Ovary (tissue), 9 donors: ENCODE data around the gene ZMIZ1. TPM values are rescaled to one million over a fixed set of nuclear protein-coding genes. Genes with fewer than 3 reads are reported as not detected.

Experiments
- DNase-seq, 5 donors: peaks; one replicate each; pipeline ENCODE4 v3.0.0-alpha.2; 2019 to 2020
- H3K27ac ChIP-seq, 2 donors: fragments of 200-600 bp; one replicate each; pipeline versions ENCODE4 v1.5.1 to v1.8.0; 2019 to 2022
- H3K27me3 ChIP-seq: fragments of 200-600 bp; one replicate; pipeline ENCODE4 v1.8.0; 2022
- H3K36me3 ChIP-seq: fragments of 200-600 bp; sonication (generic); one replicate; pipeline ENCODE4 v1.5.1; 2019
- H3K4me1 ChIP-seq: one replicate; pipeline ENCODE4 v1.8.1; 2013; ENCODE audit warnings: mild to moderate bottlenecking, moderate library complexity; ENCODE audit not compliant: insufficient read depth
- H3K4me3 ChIP-seq: fragments of 200-600 bp; sonication (generic); one replicate; pipeline ENCODE4 v1.5.1; 2017
- H3K9me3 ChIP-seq, 2 donors: fragments of 200-600 bp in 1 of 2; sonication (generic) in 1 of 2; one replicate each; pipeline versions ENCODE4 v1.5.1 to v1.8.1; 2013 to 2019; ENCODE audit warnings: mild to moderate bottlenecking in 1 of 2, moderate library complexity in 1 of 2
- EP300 ChIP-seq: sonication (generic); formaldehyde crosslinking; IDR thresholded peaks from one replicate; pipeline ENCODE4 v1.6.1; 2017; ENCODE audit warnings: antibody characterized with exemption
- POLR2A ChIP-seq: fragments of 450-650 bp; IDR thresholded peaks from one replicate; pipeline ENCODE4 v1.6.1; 2017; ENCODE audit warnings: antibody characterized with exemption, mild to moderate bottlenecking, moderate library complexity
- WGBS, 3 donors: extraction: QIAGEN DNeasy Blood & Tissue Kit in 1 of 3; methylation state at CpG; one replicate each; pipeline versions ENCODE4 v1.1.5 to v1.1.7; 2013 to 2017; 5-methylcytosine and 5-hydroxymethylcytosine counted together
- intact Hi-C, 4 donors: fragments of 100-400 bp; cut with DNase I; formaldehyde crosslinking; loops; one replicate each; pipeline versions ENCODE4 v1.11.0 to v1.15.1; 2022 to 2023
- polyA plus RNA-seq, 2 donors: library from polyadenylated mRNA; stranded (reverse); fragments of 200-250 nt in 1 of 2; fragments of 350-450 nt in 1 of 2; fragmentation: Illumina TruSeq in 1 of 2; extraction: RNeasy Lipid Tissue Mini Kit (QIAGEN cat#74804) in 1 of 2; gene quantifications; one replicate each; pipeline ENCODE4 v1.2.3, GENCODE V29; 2013 to 2014
- total RNA-seq, 7 donors: library from RNA; depleted of rRNA in 2 of 7; stranded (reverse); fragments of >200 nt in 2 of 7; fragmentation: NEBNext Ultra II Directional in 3 of 7; extraction: Animal tissue kit (Norgen Biotek cat#: 25700) in 3 of 7; gene quantifications; one replicate each; pipeline versions ENCODE4 v1.1.0 to v1.2.4, GENCODE V29; 2016 to 2023
- TF ChIP-seq, protein P1 (sequence below), 3 donors: fragments of 450-650 bp in 2 of 3; fragments of 200-600 bp in 1 of 3; IDR thresholded peaks; one replicate each; pipeline versions ENCODE4 v1.5.1 to v1.8.0; 2016 to 2022; ENCODE audit warnings: antibody characterized with exemption in 3 of 3, mild to moderate bottlenecking in 1 of 3
- donor health status: DM: no; HTN: no; CAD: no; lungs with moderate emphysema.
- donor health status: DM: no; HTN: no; CAD: no.
- donor health status: Bipolar disorder and iron deficiency.
- donor health status: DM: yes; HTN: yes; CAD: no.
- donor health status: DM: no; HTN: no; CAD: no.
- donor health status: DM: yes; HTN: yes; CAD: no.

ZMIZ1 gene
- total and polyA plus RNA-seq, 9 donors, result 30.3 to 117 (median 69.1) TPM

DNA sequence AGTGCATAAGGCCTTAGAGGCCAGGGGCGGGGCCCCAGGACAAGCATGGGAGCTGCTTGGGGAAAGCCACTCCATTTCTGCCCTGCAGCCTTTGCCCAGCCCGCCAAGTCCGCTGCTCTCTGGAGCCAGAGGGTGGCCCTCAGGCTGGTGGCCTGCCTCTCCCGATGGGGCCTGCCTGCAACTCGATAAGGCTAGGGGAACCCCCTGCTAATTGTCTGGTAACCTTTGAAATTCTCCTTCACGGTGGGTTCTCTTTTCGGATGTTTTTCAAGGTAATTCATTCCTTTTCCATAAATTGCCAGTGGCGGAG lies 94.9 kb downstream of the ZMIZ1 start:
- intact Hi-C loops, result no loop called here
- peak overlapping the region in 1 of 2 donors; percentile 71 for H3K27ac ChIP-seq
- H3K27me3 ChIP-seq, result no peaks in the 10 kb centered on the region
- WGBS, 3 donors, result 75 to 80% (median 79%) methylated on average over 8 of the region's 8 CpGs
- no peak for TF ChIP-seq EP300
- TF ChIP-seq, protein P1, sequence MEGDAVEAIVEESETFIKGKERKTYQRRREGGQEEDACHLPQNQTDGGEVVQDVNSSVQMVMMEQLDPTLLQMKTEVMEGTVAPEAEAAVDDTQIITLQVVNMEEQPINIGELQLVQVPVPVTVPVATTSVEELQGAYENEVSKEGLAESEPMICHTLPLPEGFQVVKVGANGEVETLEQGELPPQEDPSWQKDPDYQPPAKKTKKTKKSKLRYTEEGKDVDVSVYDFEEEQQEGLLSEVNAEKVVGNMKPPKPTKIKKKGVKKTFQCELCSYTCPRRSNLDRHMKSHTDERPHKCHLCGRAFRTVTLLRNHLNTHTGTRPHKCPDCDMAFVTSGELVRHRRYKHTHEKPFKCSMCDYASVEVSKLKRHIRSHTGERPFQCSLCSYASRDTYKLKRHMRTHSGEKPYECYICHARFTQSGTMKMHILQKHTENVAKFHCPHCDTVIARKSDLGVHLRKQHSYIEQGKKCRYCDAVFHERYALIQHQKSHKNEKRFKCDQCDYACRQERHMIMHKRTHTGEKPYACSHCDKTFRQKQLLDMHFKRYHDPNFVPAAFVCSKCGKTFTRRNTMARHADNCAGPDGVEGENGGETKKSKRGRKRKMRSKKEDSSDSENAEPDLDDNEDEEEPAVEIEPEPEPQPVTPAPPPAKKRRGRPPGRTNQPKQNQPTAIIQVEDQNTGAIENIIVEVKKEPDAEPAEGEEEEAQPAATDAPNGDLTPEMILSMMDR (IDR thresholded peaks at IDR 0.05), result no peak
- no peak for TF ChIP-seq POLR2A
- H3K4me3 ChIP-seq, result no peak overlapping the region
- H3K36me3 ChIP-seq, result no peaks in the 10 kb centered on the region
- H3K4me1 ChIP-seq, result peaks cover 48% of the 10 kb centered on the region
- H3K9me3 ChIP-seq, result no peaks in the 10 kb centered on the region
- DNase-seq, result no peak

DNA sequence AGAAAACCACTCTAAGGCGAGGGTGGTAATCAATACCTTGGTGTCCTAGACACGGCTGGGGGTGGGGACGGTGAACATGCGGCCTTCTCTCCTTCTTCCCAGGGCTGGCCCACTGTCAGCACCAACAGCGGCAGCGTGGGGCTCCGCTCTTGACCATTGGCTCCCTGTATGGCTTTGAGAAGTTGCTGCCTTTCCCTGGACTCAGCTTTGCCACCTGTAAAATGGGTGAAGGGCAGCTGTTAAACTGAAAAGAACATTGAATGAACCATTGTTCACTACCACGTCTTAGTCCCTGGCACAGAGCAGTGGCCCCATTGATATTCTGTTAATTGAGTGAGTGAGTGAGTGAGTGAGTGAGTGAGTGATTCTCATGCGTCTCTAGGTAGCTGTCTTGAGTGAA lies 95.3 kb downstream of the ZMIZ1 start:
- H3K9me3 ChIP-seq, result no peaks in the 10 kb centered on the region
- H3K4me1 ChIP-seq, result peaks cover 43% of the 10 kb centered on the region
- no peak overlapping the region for H3K4me3 ChIP-seq
- no peak for DNase-seq
- H3K27ac ChIP-seq, result peak overlapping the region in 1 of 2 donors; percentile 71
- 90 to 94% (median 90%) methylated on average over 9 of the region's 9 CpGs for WGBS, 3 donors
- H3K36me3 ChIP-seq, result no peaks in the 10 kb centered on the region
- intact Hi-C loops, result no loop called here
- no peaks in the 10 kb centered on the region for H3K27me3 ChIP-seq
- TF ChIP-seq EP300, result no peak
- no peak for TF ChIP-seq POLR2A
- TF ChIP-seq, protein P1 (IDR thresholded peaks at IDR 0.05), result no peak

DNA sequence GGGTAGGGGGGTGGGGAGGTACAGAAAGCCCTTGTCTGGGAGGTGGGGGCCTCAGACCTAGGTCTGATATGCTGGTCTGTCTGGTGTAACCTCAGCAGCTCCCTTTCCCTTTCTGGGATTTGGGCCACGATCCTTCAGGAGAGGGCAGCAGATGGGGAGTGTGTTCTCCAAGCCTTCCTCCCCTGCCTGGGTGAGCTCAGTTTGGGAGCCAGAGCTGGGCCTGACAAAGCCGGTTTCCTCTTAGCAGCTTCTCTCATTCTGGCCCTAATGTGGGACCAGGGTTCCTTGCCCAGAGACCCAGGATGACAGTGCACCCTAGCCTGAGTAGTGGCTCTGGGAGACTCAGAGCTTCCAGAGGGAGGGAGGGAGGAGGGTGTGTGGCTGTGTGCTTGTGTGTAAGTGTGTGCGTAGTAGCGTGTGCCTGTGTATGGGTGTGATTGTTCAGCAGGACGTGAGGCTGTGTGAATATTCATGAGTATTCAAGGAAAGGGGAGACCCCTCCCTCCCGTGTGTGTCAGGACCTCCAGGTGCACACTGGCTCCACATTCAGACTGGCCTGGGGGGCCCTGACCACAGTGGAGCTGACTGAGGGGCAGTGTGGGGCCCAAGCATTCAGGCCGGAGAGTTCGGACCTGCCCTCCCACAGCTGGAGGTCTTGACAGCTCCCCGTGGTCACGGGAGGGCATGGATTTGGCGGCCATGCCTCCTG lies 96.5 kb downstream of the ZMIZ1 start:
- intact Hi-C loops, result no loop called here
- no peaks in the 10 kb centered on the region for H3K27me3 ChIP-seq
- H3K4me3 ChIP-seq, result no peak overlapping the region
- H3K27ac ChIP-seq, result peak overlapping the region; percentile 38 to 71
- TF ChIP-seq, protein P1 (IDR thresholded peaks at IDR 0.05), result no peak
- no peak for TF ChIP-seq POLR2A
- no peak for TF ChIP-seq EP300
- H3K36me3 ChIP-seq, result no peaks in the 10 kb centered on the region
- 15 to 30% (median 19%) methylated on average over 11 of the region's 11 CpGs for WGBS, 3 donors
- peak in 1 of 5 donors; percentile 70 for DNase-seq
- peaks cover 34% of the 10 kb centered on the region for H3K4me1 ChIP-seq
- no peaks in the 10 kb centered on the region for H3K9me3 ChIP-seq

- H3K4me3 ChIP-seq, result no peak overlapping the region
- H3K27ac ChIP-seq, result no peak overlapping the region
- no peaks in the 10 kb centered on the region for H3K36me3 ChIP-seq
- WGBS, 3 donors, result 29 to 51% (median 44%) methylated on average over 4 to 7 of the region's 7 CpGs
- H3K27me3 ChIP-seq, result no peaks in the 10 kb centered on the region
- TF ChIP-seq POLR2A (no peak), EP300 (no peak)
- TF ChIP-seq, protein P1 (IDR thresholded peaks at IDR 0.05), result no peak
- peaks cover 32% of the 10 kb centered on the region for H3K4me1 ChIP-seq
- no peaks in the 10 kb centered on the region for H3K9me3 ChIP-seq
- intact Hi-C loops, result no loop called here
- DNase-seq, result no peak
Measured at GRCh38 chr10:79166312-79166721, 97.6 kb downstream of the ZMIZ1 start.
